Fibroblast of lung (primary cell): Measurements from ENCODE around the gene CHST4. TPM values are rescaled to one million over a fixed set of nuclear protein-coding genes. Genes with fewer than 3 reads are reported as not detected.

ENCODE experiments used
- DNase-seq, 2 donors: peaks; one replicate each; pipeline versions ENCODE4 v3.0.0 to v3.0.0-alpha.2; 2010; ENCODE audit warnings: low read depth in 2 of 2
- H2AFZ ChIP-seq: 2 replicates; pipeline ENCODE4 v1.5.1; 2012; ENCODE audit warnings: low read length, control low read depth, inconsistent platforms
- H3K27ac ChIP-seq: 2 replicates; pipeline ENCODE4 v1.5.1; 2011; ENCODE audit warnings: low read length, control low read depth; ENCODE audit not compliant: insufficient read depth
- H3K27me3 ChIP-seq: 2 replicates; pipeline ENCODE4 v1.5.1; 2011; ENCODE audit warnings: mild to moderate bottlenecking, low read length; ENCODE audit not compliant: control insufficient read depth, insufficient read depth
- H3K36me3 ChIP-seq: 2 replicates; pipeline ENCODE4 v1.5.1; 2011; ENCODE audit warnings: low read length; ENCODE audit not compliant: control insufficient read depth, insufficient read depth
- H3K4me1 ChIP-seq: 2 replicates; pipeline ENCODE4 v1.5.1; 2011; ENCODE audit warnings: low read length; ENCODE audit not compliant: control insufficient read depth, insufficient read depth; ENCODE audit errors: extremely low read depth
- H3K4me2 ChIP-seq: 2 replicates; pipeline ENCODE4 v1.5.1; 2011; ENCODE audit warnings: low read length, control low read depth; ENCODE audit not compliant: insufficient read depth; ENCODE audit errors: extremely low read depth
- H3K4me3 ChIP-seq, 4 experiments: fragments of 200-600 bp in 1 of 4; sonication (generic) in 1 of 4; replicated peaks in 1 of 4; 2 replicates each; pipeline ENCODE4 v1.5.1; 2011 to 2016; ENCODE audit warnings: low read length in 4 of 4, low read depth in 3 of 4, mild to moderate bottlenecking in 3 of 4, control low read depth in 2 of 4, inconsistent platforms in 1 of 4, mixed read lengths in 1 of 4; ENCODE audit not compliant: insufficient read depth in 1 of 4; ENCODE audit errors: control extremely low read depth in 1 of 4
- H3K79me2 ChIP-seq: 2 replicates; pipeline ENCODE4 v1.5.1; 2012; ENCODE audit warnings: mild to moderate bottlenecking, low read length, inconsistent platforms; ENCODE audit not compliant: control insufficient read depth, insufficient read depth
- H3K9ac ChIP-seq: 2 replicates; pipeline ENCODE4 v1.5.1; 2011; ENCODE audit warnings: mild to moderate bottlenecking, low read length, control low read depth; ENCODE audit not compliant: insufficient read depth
- H3K9me3 ChIP-seq: 2 replicates; pipeline ENCODE4 v1.5.1; 2012; ENCODE audit warnings: low read depth, low read length; ENCODE audit not compliant: control insufficient read depth, insufficient read depth
- H4K20me1 ChIP-seq: 2 replicates; pipeline ENCODE4 v1.5.1; 2011; ENCODE audit warnings: low read length; ENCODE audit not compliant: control insufficient read depth, insufficient read depth; ENCODE audit errors: extremely low read depth
- EZH2 ChIP-seq: IDR thresholded peaks from 2 replicates; pipeline ENCODE4 v1.5.1; 2012; ENCODE audit warnings: low read length, control low read depth, mild to moderate bottlenecking; ENCODE audit errors: missing control alignments
- polyA plus RNA-seq, 2 donors: library from polyadenylated mRNA; depleted of rRNA in 1 of 2; stranded (reverse) in 1 of 2; unstranded in 1 of 2; fragments of >200 nt; gene quantifications; 2 replicates each; pipeline ENCODE4 v1.2.1, GENCODE V29; 2011 to 2012; ENCODE audit warnings: missing spikeins in 1 of 2
- total RNA-seq: library from RNA; depleted of rRNA; stranded (reverse); fragments of >200 nt; gene quantifications from 2 replicates; pipeline ENCODE4 v1.2.1, GENCODE V29; 2014
- TF ChIP-seq, protein P1 (sequence below), 2 donors: IDR thresholded peaks in 1 of 2; conservative IDR thresholded peaks in 1 of 2; 1 replicate in 1 of 2; 2 replicates in 1 of 2; pipeline ENCODE4 v1.5.1; 2011 to 2012; ENCODE audit warnings: low read length in 2 of 2, control low read depth in 1 of 2, inconsistent platforms in 1 of 2, low read depth in 1 of 2, mild to moderate bottlenecking in 1 of 2

Gene CHST4
- total and polyA plus RNA-seq, 2 donors (not counting 1 experiment from before 2014, with no cell fraction given) = not detected

DNA sequence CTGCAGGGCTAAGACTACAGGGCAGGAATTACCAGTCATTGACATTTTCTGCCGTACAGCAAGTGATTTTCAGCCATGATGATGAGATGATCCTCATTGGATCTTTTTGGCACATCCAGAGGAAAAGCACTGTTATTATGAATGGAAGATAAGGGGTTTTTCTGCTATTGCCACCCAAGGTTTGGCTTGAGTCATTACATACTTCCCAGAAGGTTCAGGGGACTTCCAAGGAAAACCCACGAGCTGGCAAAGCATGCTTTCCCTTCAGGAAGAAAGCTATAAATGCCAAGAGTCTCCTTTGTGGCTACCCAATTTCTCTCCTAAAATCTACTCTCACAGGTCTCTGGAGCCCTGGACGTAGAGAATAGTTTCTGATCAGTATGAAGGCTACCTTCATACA lies 6.1 kb downstream of the CHST4 start:
- Histone ChIP-seq H2AFZ (no peak overlapping the region), H3K4me2 (no peak overlapping the region), H3K27me3 (no peaks in the 10 kb centered on the region), H3K9ac (no peak overlapping the region), H4K20me1 (no peaks in the 10 kb centered on the region), H3K4me1 (no peaks in the 10 kb centered on the region), H3K36me3 (no peaks in the 10 kb centered on the region), H3K4me3 (no peak overlapping the region), H3K79me2 (no peaks in the 10 kb centered on the region), H3K27ac (no peak overlapping the region), H3K9me3 (no peaks in the 10 kb centered on the region)
- DNase-seq = no peak
- TF ChIP-seq, protein P1, sequence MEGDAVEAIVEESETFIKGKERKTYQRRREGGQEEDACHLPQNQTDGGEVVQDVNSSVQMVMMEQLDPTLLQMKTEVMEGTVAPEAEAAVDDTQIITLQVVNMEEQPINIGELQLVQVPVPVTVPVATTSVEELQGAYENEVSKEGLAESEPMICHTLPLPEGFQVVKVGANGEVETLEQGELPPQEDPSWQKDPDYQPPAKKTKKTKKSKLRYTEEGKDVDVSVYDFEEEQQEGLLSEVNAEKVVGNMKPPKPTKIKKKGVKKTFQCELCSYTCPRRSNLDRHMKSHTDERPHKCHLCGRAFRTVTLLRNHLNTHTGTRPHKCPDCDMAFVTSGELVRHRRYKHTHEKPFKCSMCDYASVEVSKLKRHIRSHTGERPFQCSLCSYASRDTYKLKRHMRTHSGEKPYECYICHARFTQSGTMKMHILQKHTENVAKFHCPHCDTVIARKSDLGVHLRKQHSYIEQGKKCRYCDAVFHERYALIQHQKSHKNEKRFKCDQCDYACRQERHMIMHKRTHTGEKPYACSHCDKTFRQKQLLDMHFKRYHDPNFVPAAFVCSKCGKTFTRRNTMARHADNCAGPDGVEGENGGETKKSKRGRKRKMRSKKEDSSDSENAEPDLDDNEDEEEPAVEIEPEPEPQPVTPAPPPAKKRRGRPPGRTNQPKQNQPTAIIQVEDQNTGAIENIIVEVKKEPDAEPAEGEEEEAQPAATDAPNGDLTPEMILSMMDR (conservative IDR thresholded peaks at IDR 0.05 in 1 of 2, IDR thresholded peaks at IDR 0.05 in 1 of 2; ENCODE audit: low read depth in 1 of 2, low read length in 2 of 2) = no peak
- TF ChIP-seq EZH2 = no peak

DNA sequence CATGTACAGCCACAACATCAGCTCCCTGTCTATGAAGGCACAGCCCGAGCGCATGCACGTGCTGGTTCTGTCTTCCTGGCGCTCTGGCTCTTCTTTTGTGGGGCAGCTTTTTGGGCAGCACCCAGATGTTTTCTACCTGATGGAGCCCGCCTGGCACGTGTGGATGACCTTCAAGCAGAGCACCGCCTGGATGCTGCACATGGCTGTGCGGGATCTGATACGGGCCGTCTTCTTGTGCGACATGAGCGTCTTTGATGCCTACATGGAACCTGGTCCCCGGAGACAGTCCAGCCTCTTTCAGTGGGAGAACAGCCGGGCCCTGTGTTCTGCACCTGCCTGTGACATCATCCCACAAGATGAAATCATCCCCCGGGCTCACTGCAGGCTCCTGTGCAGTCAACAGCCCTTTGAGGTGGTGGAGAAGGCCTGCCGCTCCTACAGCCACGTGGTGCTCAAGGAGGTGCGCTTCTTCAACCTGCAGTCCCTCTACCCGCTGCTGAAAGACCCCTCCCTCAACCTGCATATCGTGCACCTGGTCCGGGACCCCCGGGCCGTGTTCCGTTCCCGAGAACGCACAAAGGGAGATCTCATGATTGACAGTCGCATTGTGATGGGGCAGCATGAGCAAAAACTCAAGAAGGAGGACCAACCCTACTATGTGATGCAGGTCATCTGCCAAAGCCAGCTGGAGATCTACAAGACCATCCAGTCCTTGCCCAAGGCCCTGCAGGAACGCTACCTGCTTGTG lies 10.7 kb downstream of the CHST4 start:
- H4K20me1 ChIP-seq = no peaks in the 10 kb centered on the region
- no peak overlapping the region for H2AFZ ChIP-seq
- H3K27me3 ChIP-seq = no peaks in the 10 kb centered on the region
- no peaks in the 10 kb centered on the region for H3K9me3 ChIP-seq
- H3K79me2 ChIP-seq = no peaks in the 10 kb centered on the region
- H3K27ac ChIP-seq = no peak overlapping the region
- no peak overlapping the region for H3K4me3 ChIP-seq
- TF ChIP-seq, protein P1 (conservative IDR thresholded peaks at IDR 0.05 in 1 of 2, IDR thresholded peaks at IDR 0.05 in 1 of 2; ENCODE audit: low read depth in 1 of 2, low read length in 2 of 2) = no peak
- no peak for TF ChIP-seq EZH2
- no peak for DNase-seq
- H3K4me1 ChIP-seq = no peaks in the 10 kb centered on the region
- no peak overlapping the region for H3K9ac ChIP-seq
- no peak overlapping the region for H3K4me2 ChIP-seq
- no peaks in the 10 kb centered on the region for H3K36me3 ChIP-seq

DNA sequence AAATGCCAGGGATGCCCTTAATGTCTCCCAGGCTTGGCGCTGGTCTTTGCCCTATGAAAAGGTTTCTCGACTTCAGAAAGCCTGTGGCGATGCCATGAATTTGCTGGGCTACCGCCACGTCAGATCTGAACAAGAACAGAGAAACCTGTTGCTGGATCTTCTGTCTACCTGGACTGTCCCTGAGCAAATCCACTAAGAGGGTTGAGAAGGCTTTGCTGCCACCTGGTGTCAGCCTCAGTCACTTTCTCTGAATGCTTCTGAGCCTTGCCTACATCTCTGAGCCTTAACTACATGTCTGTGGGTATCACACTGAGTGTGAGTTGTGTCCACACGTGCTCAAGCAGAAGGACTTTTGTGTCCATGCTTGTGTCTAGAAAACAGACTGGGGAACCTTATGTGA lies 11.4 kb downstream of the CHST4 start:
- no peak overlapping the region for H3K9ac ChIP-seq
- no peaks in the 10 kb centered on the region for H3K9me3 ChIP-seq
- H3K27ac ChIP-seq = no peak overlapping the region
- H2AFZ ChIP-seq = no peak overlapping the region
- H3K79me2 ChIP-seq = no peaks in the 10 kb centered on the region
- H3K4me1 ChIP-seq = no peaks in the 10 kb centered on the region
- H3K36me3 ChIP-seq = no peaks in the 10 kb centered on the region
- no peak for TF ChIP-seq EZH2
- TF ChIP-seq, protein P1 (conservative IDR thresholded peaks at IDR 0.05 in 1 of 2, IDR thresholded peaks at IDR 0.05 in 1 of 2; ENCODE audit: low read depth in 1 of 2, low read length in 2 of 2) = peak; percentile 41 to 61
- DNase-seq = peak; percentile 24 to 25
- no peaks in the 10 kb centered on the region for H4K20me1 ChIP-seq
- H3K4me2 ChIP-seq = no peak overlapping the region
- no peaks in the 10 kb centered on the region for H3K27me3 ChIP-seq
- H3K4me3 ChIP-seq = no peak overlapping the region
